ENCODE data around the gene FAM50A. TPM values are rescaled to one million over a fixed set of nuclear protein-coding genes. Genes with fewer than 3 reads are reported as not detected.
A peak's percentile ranks its signal among the peaks of the same experiment; 100 is the strongest.

FAM50A gene
- total and polyA plus RNA-seq, 4 donors = 10.9 to 25.1 (median 14.0) TPM

- no peak for TF ChIP-seq FOXA2 (IDR thresholded peaks at IDR 0.05)
- TF ChIP-seq, protein P1, sequence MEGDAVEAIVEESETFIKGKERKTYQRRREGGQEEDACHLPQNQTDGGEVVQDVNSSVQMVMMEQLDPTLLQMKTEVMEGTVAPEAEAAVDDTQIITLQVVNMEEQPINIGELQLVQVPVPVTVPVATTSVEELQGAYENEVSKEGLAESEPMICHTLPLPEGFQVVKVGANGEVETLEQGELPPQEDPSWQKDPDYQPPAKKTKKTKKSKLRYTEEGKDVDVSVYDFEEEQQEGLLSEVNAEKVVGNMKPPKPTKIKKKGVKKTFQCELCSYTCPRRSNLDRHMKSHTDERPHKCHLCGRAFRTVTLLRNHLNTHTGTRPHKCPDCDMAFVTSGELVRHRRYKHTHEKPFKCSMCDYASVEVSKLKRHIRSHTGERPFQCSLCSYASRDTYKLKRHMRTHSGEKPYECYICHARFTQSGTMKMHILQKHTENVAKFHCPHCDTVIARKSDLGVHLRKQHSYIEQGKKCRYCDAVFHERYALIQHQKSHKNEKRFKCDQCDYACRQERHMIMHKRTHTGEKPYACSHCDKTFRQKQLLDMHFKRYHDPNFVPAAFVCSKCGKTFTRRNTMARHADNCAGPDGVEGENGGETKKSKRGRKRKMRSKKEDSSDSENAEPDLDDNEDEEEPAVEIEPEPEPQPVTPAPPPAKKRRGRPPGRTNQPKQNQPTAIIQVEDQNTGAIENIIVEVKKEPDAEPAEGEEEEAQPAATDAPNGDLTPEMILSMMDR (IDR thresholded peaks at IDR 0.05; ENCODE audit: low read depth, low read length, missing input control) = no peak
- TF ChIP-seq NR2F2 (IDR thresholded peaks at IDR 0.05) = peak; percentile 3
- no peak for TF ChIP-seq HNF4A (conservative IDR thresholded peaks at IDR 0.05)
- WGBS = 80% methylated on average over 10 of the region's 10 CpGs
- Histone ChIP-seq H3K27ac (ENCODE audit: low read depth in 1 of 2, low read length in 2 of 2) (no peak overlapping the region), H3K9ac (ENCODE audit: low read depth in 1 of 2, low read length in 2 of 2) (no peak overlapping the region), H3K36me3 (ENCODE audit: control insufficient read depth in 4 of 4, insufficient read depth in 3 of 4, low read depth in 1 of 4, low read length in 3 of 4) (no peaks in the 10 kb centered on the region), H3K4me1 (ENCODE audit: control insufficient read depth in 4 of 4, insufficient read depth in 4 of 4, low read length in 3 of 4) (no peaks in the 10 kb centered on the region), H3K27me3 (ENCODE audit: control insufficient read depth in 4 of 4, insufficient read depth in 4 of 4, low read length in 3 of 4) (no peaks in the 10 kb centered on the region), H3K4me3 (ENCODE audit: low read depth in 1 of 3, low read length in 3 of 3) (no peak overlapping the region), H3K9me3 (ENCODE audit: control insufficient read depth in 4 of 4, low read length in 3 of 4) (no peaks in the 10 kb centered on the region)
- DNase-seq (ENCODE audit: low spot score) = no peak
Observed at GRCh38 chrX:154420402-154420756, 23.6 kb upstream of the FAM50A start.

GRCh38 chrX:154426916-154427770 lies 16.8 kb upstream of the FAM50A start:
- H3K9me3 ChIP-seq (ENCODE audit: control insufficient read depth in 4 of 4, low read length in 3 of 4) = no peaks in the 10 kb centered on the region
- H3K4me3 ChIP-seq (ENCODE audit: low read depth in 1 of 3, low read length in 3 of 3) = no peak overlapping the region
- H3K27me3 ChIP-seq (ENCODE audit: control insufficient read depth in 4 of 4, insufficient read depth in 4 of 4, low read length in 3 of 4) = no peaks in the 10 kb centered on the region
- no peak for TF ChIP-seq FOXA2 (IDR thresholded peaks at IDR 0.05)
- peak in 1 of 2 donors; percentile 35 for TF ChIP-seq HNF4A (conservative IDR thresholded peaks at IDR 0.05)
- no peak for TF ChIP-seq HNF4G (IDR thresholded peaks at IDR 0.05)
- peaks cover 4 to 18% (median 5%) of the 10 kb centered on the region in 4 donors for H3K4me1 ChIP-seq (ENCODE audit: control insufficient read depth in 4 of 4, insufficient read depth in 4 of 4, low read length in 3 of 4)
- H3K36me3 ChIP-seq (ENCODE audit: control insufficient read depth in 4 of 4, insufficient read depth in 3 of 4, low read depth in 1 of 4, low read length in 3 of 4) = peaks cover 0 to under 1% (median 0%) of the 10 kb centered on the region in 4 donors
- no peak overlapping the region for H3K9ac ChIP-seq (ENCODE audit: low read depth in 1 of 2, low read length in 2 of 2)
- WGBS = 90% methylated on average over 13 of the region's 13 CpGs
- no peak for DNase-seq (ENCODE audit: low spot score)
- H3K27ac ChIP-seq (ENCODE audit: low read depth in 1 of 2, low read length in 2 of 2) = no peak overlapping the region

DNA sequence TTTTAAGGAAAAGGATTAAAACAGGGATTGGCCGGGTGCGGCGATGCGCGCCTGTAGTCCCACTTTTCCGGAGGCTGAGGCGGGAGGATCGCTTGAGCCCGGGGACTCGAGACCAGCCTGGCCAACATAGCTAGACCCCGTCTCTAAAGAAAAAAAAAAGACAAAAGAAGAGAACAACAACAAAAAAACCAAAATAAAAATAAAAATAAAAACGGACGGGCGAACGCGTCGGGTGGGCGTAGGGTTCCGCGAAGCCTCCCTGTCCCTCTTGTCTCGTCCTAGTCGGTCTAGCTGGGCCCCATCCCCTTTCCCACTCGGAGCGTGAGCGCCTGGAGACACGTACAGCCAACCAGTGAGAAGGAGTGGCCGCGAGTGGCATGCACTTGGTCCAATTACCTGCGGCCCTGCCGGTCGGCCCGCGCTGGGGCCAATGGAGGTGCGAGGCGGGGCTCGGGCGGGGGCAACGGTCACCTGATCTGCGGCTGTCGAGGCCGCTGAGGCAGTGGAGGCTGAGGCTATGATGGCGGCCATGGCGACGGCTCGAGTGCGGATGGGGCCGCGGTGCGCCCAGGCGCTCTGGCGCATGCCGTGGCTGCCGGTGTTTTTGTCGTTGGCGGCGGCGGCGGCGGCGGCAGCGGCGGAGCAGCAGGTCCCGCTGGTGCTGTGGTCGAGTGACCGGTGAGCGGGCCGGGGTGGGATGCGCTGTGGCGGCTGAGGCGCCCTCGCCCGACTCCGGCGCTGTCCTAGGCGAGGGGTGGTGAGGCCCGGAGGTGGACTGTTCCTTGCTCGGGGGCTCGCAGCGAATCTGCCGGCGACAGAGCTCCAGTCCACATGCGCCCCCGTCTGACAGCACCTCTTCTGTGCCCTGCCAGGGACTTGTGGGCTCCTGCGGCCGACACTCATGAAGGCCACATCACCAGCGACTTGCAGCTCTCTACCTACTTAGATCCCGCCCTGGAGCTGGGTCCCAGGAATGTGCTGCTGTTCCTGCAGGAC lies 15.5 kb upstream of the FAM50A start, which contains the start of gene ATP6AP1:
ATP6AP1 (plus strand) TSS at position 502 of the 996 bp plus-strand sequence; CDS start at position 518, 16 bp downstream.
- Histone ChIP-seq H3K27ac (ENCODE audit: low read depth in 1 of 2, low read length in 2 of 2) (peak within 1 kb of the TSS; percentile 63 to 66), H3K9me3 (ENCODE audit: control insufficient read depth in 4 of 4, low read length in 3 of 4) (no peaks in the 10 kb centered on the region), H3K4me1 (ENCODE audit: control insufficient read depth in 4 of 4, insufficient read depth in 4 of 4, low read length in 3 of 4) (peaks cover 4 to 18% (median 5%) of the 10 kb centered on the region in 4 donors), H3K9ac (ENCODE audit: low read depth in 1 of 2, low read length in 2 of 2) (peak within 1 kb of the TSS; percentile 8 to 22), H3K4me3 (ENCODE audit: low read depth in 1 of 3, low read length in 3 of 3) (peak within 1 kb of the TSS; percentile 46 to 86 (median 76)), H3K36me3 (ENCODE audit: control insufficient read depth in 4 of 4, insufficient read depth in 3 of 4, low read depth in 1 of 4, low read length in 3 of 4) (peaks cover 0 to 5% (median 4%) of the 10 kb centered on the region in 4 donors), H3K27me3 (ENCODE audit: control insufficient read depth in 4 of 4, insufficient read depth in 4 of 4, low read length in 3 of 4) (no peaks in the 10 kb centered on the region)
- DNase-seq (ENCODE audit: low spot score) = peak; percentile 86
- TF ChIP-seq ATF3 (IDR thresholded peaks at IDR 0.05) (no peak), SP1 (IDR thresholded peaks at IDR 0.05) (peak; percentile 84), NR2F2 (IDR thresholded peaks at IDR 0.05) (no peak), YY1 (IDR thresholded peaks at IDR 0.05) (peak; percentile 92)
- WGBS = 9% methylated on average over 87 of the region's 87 CpGs

Data from liver (tissue), 9 donors.